ENCODE results near the gene SDHAF3.

GRCh38 chr7:97203957-97204356 lies 86.5 kb downstream of the SDHAF3 start:
- no peak for TF ChIP-seq CTCF (IDR thresholded peaks at IDR 0.05)
- no peak for TF ChIP-seq EZH2 (IDR thresholded peaks at IDR 0.05; ENCODE audit: borderline replicate concordance, insufficient read depth, low read depth, low read length, poor library complexity, severe bottlenecking)
